C1 segment of cervical spinal cord (tissue), 14 donors: ENCODE measurements around the gene MDFI.

ENCODE experiments used
- DNase-seq, 14 donors: peaks; one replicate each; lab custom pipeline; 2025; lab: John Stamatoyannopoulos, UW

The MDFI gene

GRCh38 chr6:41638002-41638934, at the start of gene MDFI:
TSS of gene MDFI (plus strand) at chr6:41638468. CDS start at chr6:41638750, 282 bp downstream.
- DNase-seq = no peak

- peak in 1 of 14 donors; percentile 29 for DNase-seq
Measured at GRCh38 chr6:41589223-41589622, 49.0 kb upstream of the MDFI start.

GRCh38 chr6:41589636-41590622, 48.3 kb upstream of the MDFI start:
- DNase-seq = no peak

GRCh38 chr6:41591122-41591521, 47.1 kb upstream of the MDFI start:
- no peak for DNase-seq

GRCh38 chr6:41591859-41592502, 46.3 kb upstream of the MDFI start:
- peak in 13 of 14 donors; percentile 18 to 72 (median 54) for DNase-seq

GRCh38 chr6:41593406-41593805, 44.9 kb upstream of the MDFI start:
- DNase-seq = no peak

GRCh38 chr6:41593839-41594238, 44.4 kb upstream of the MDFI start:
- no peak for DNase-seq

- DNase-seq = no peak
Measured at GRCh38 chr6:41594326-41594725, 43.9 kb upstream of the MDFI start.

GRCh38 chr6:41594766-41595165, 43.5 kb upstream of the MDFI start:
- DNase-seq = no peak

- DNase-seq = no peak
Measured at GRCh38 chr6:41595166-41595565, 43.1 kb upstream of the MDFI start.

GRCh38 chr6:41596096-41596685, 42.1 kb upstream of the MDFI start:
- DNase-seq = no peak

GRCh38 chr6:41596807-41597206, 41.5 kb upstream of the MDFI start:
- DNase-seq = no peak

- no peak for DNase-seq
Measured at GRCh38 chr6:41597246-41598000, 40.8 kb upstream of the MDFI start.

- no peak for DNase-seq
Measured at GRCh38 chr6:41598670-41599014, 39.6 kb upstream of the MDFI start.

GRCh38 chr6:41599015-41599851, 39.0 kb upstream of the MDFI start:
- no peak for DNase-seq

GRCh38 chr6:41599852-41600445, 38.3 kb upstream of the MDFI start:
- no peak for DNase-seq

GRCh38 chr6:41600499-41601247, 37.6 kb upstream of the MDFI start:
- no peak for DNase-seq

- DNase-seq = no peak
Measured at GRCh38 chr6:41601248-41601549, 37.1 kb upstream of the MDFI start.

GRCh38 chr6:41602422-41602743, 35.9 kb upstream of the MDFI start:
- DNase-seq = no peak
